Ovary (tissue), 9 donors: ENCODE results near the gene PIEZO1. TPM values are rescaled to one million over a fixed set of nuclear protein-coding genes. Genes with fewer than 3 reads are reported as not detected.

Source experiments
- DNase-seq, 5 donors: peaks; one replicate each; pipeline ENCODE4 v3.0.0-alpha.2; 2019 to 2020
- H3K27ac ChIP-seq, 2 donors: fragments of 200-600 bp; one replicate each; pipeline versions ENCODE4 v1.5.1 to v1.8.0; 2019 to 2022
- H3K27me3 ChIP-seq: fragments of 200-600 bp; one replicate; pipeline ENCODE4 v1.8.0; 2022
- H3K36me3 ChIP-seq: fragments of 200-600 bp; sonication (generic); one replicate; pipeline ENCODE4 v1.5.1; 2019
- H3K4me1 ChIP-seq: one replicate; pipeline ENCODE4 v1.8.1; 2013; ENCODE audit warnings: mild to moderate bottlenecking, moderate library complexity; ENCODE audit not compliant: insufficient read depth
- H3K4me3 ChIP-seq: fragments of 200-600 bp; sonication (generic); one replicate; pipeline ENCODE4 v1.5.1; 2017
- H3K9me3 ChIP-seq, 2 donors: fragments of 200-600 bp in 1 of 2; sonication (generic) in 1 of 2; one replicate each; pipeline versions ENCODE4 v1.5.1 to v1.8.1; 2013 to 2019; ENCODE audit warnings: mild to moderate bottlenecking in 1 of 2, moderate library complexity in 1 of 2
- CTCF ChIP-seq, 3 donors: fragments of 450-650 bp in 2 of 3; fragments of 200-600 bp in 1 of 3; IDR thresholded peaks; one replicate each; pipeline versions ENCODE4 v1.5.1 to v1.8.0; 2016 to 2022; ENCODE audit warnings: antibody characterized with exemption in 3 of 3, mild to moderate bottlenecking in 1 of 3
- EP300 ChIP-seq: sonication (generic); formaldehyde crosslinking; IDR thresholded peaks from one replicate; pipeline ENCODE4 v1.6.1; 2017; ENCODE audit warnings: antibody characterized with exemption
- POLR2A ChIP-seq: fragments of 450-650 bp; IDR thresholded peaks from one replicate; pipeline ENCODE4 v1.6.1; 2017; ENCODE audit warnings: antibody characterized with exemption, mild to moderate bottlenecking, moderate library complexity
- whole genome bisulfite sequencing, 3 donors: extraction: QIAGEN DNeasy Blood & Tissue Kit in 1 of 3; methylation state at CpG; one replicate each; pipeline versions ENCODE4 v1.1.5 to v1.1.7; 2013 to 2017; 5-methylcytosine and 5-hydroxymethylcytosine counted together
- intact Hi-C, 4 donors: fragments of 100-400 bp; cut with DNase I; formaldehyde crosslinking; loops; one replicate each; pipeline versions ENCODE4 v1.11.0 to v1.15.1; 2022 to 2023
- polyA plus RNA-seq, 2 donors: library from polyadenylated mRNA; stranded (reverse); fragments of 200-250 nt in 1 of 2; fragments of 350-450 nt in 1 of 2; fragmentation: Illumina TruSeq in 1 of 2; extraction: RNeasy Lipid Tissue Mini Kit (QIAGEN cat#74804) in 1 of 2; gene quantifications; one replicate each; pipeline ENCODE4 v1.2.3, GENCODE V29; 2013 to 2014
- total RNA-seq, 7 donors: library from RNA; depleted of rRNA in 2 of 7; stranded (reverse); fragments of >200 nt in 2 of 7; fragmentation: NEBNext Ultra II Directional in 3 of 7; extraction: Animal tissue kit (Norgen Biotek cat#: 25700) in 3 of 7; gene quantifications; one replicate each; pipeline versions ENCODE4 v1.1.0 to v1.2.4, GENCODE V29; 2016 to 2023
- donor health status: DM: no; HTN: no; CAD: no; lungs with moderate emphysema.
- donor health status: DM: no; HTN: no; CAD: no.
- donor health status: Bipolar disorder and iron deficiency.
- donor health status: DM: yes; HTN: yes; CAD: no.
- donor health status: DM: no; HTN: no; CAD: no.
- donor health status: DM: yes; HTN: yes; CAD: no.

The PIEZO1 gene
- total and polyA plus RNA-seq, 9 donors, result 13.0 to 93.5 (median 49.1) TPM

- H3K36me3 ChIP-seq, result no peaks in the 10 kb centered on the region
- peaks cover 7% of the 10 kb centered on the region for H3K4me1 ChIP-seq
- H3K4me3 ChIP-seq, result no peak overlapping the region
- intact Hi-C loops, result loop anchor here in 1 of 4 donors (5.0 kb wide), 1 partner anchor 48 kb away; the partner anchor contains the start of genes GALNS and TRAPPC2L
- no peaks in the 10 kb centered on the region for H3K9me3 ChIP-seq
- TF ChIP-seq CTCF (IDR thresholded peaks at IDR 0.05) (no peak), POLR2A (no peak), EP300 (no peak)
- no peaks in the 10 kb centered on the region for H3K27me3 ChIP-seq
- WGBS, 3 donors, result 69 to 73% (median 72%) methylated on average over 6 to 10 of the region's 10 CpGs
- no peak overlapping the region for H3K27ac ChIP-seq
- no peak for DNase-seq
These were observed 24.7 kb upstream of the PIEZO1 start for GRCh38 chr16:88809676-88810165.

- no peak for DNase-seq
- Histone ChIP-seq H3K4me1 (peaks cover 7% of the 10 kb centered on the region), H3K4me3 (no peak overlapping the region), H3K27me3 (no peaks in the 10 kb centered on the region), H3K9me3 (no peaks in the 10 kb centered on the region), H3K27ac (no peak overlapping the region), H3K36me3 (no peaks in the 10 kb centered on the region)
- 82 to 88% (median 83%) methylated on average over 10 of the region's 10 CpGs for WGBS, 3 donors
- TF ChIP-seq CTCF (IDR thresholded peaks at IDR 0.05), result no peak
- no peak for TF ChIP-seq EP300
- intact Hi-C loops, result no loop called here
These were observed 24.2 kb upstream of the PIEZO1 start for GRCh38 chr16:88809068-88809675.

GRCh38 chr16:88807626-88808453 lies 22.8 kb upstream of the PIEZO1 start:
- intact Hi-C loops, result no loop called here
- Histone ChIP-seq H3K27me3 (no peaks in the 10 kb centered on the region), H3K4me1 (peaks cover 6% of the 10 kb centered on the region), H3K36me3 (no peaks in the 10 kb centered on the region), H3K27ac (no peak overlapping the region), H3K4me3 (no peak overlapping the region), H3K9me3 (no peaks in the 10 kb centered on the region)
- TF ChIP-seq EP300, result no peak
- no peak for TF ChIP-seq POLR2A
- TF ChIP-seq CTCF (IDR thresholded peaks at IDR 0.05), result no peak
- DNase-seq, result no peak
- WGBS, 3 donors, result 82 to 83% (median 82%) methylated on average over 26 of the region's 26 CpGs

GRCh38 chr16:88807142-88807625 lies 22.2 kb upstream of the PIEZO1 start:
- intact Hi-C loops, result no loop called here
- WGBS, 3 donors, result 80 to 85% (median 81%) methylated on average over 23 to 24 of the region's 24 CpGs
- Histone ChIP-seq H3K36me3 (no peaks in the 10 kb centered on the region), H3K4me1 (peaks cover 4% of the 10 kb centered on the region), H3K9me3 (no peaks in the 10 kb centered on the region), H3K27ac (no peak overlapping the region), H3K4me3 (no peak overlapping the region), H3K27me3 (no peaks in the 10 kb centered on the region)
- no peak for DNase-seq
- TF ChIP-seq EP300 (no peak), POLR2A (no peak), CTCF (IDR thresholded peaks at IDR 0.05) (no peak)
